HEK293T (cell line): Measurements from ENCODE around the gene ARHGAP8.

Experiments used
- BHLHE40 ChIP-seq: fragments of 450-650 bp; IDR thresholded peaks from 2 replicates; pipeline ENCODE4 v1.6.1; 2016; ENCODE audit warnings: mild to moderate bottlenecking, moderate library complexity, borderline replicate concordance
- FOXM1 ChIP-seq: fragments of 450-650 bp; IDR thresholded peaks from 2 replicates; pipeline ENCODE4 v1.6.1; 2017; ENCODE audit warnings: mild to moderate bottlenecking, borderline replicate concordance

GRCh38 chr22:44745853-44746789, 6.3 kb upstream of the ARHGAP8 start:
- TF ChIP-seq BHLHE40 (no peak), FOXM1 (no peak)
